ENCODE measurements around the gene RARB.

GRCh38 chr3:25452740-25453139 is 24.7 kb downstream of the RARB start:
- TF ChIP-seq, protein P1, sequence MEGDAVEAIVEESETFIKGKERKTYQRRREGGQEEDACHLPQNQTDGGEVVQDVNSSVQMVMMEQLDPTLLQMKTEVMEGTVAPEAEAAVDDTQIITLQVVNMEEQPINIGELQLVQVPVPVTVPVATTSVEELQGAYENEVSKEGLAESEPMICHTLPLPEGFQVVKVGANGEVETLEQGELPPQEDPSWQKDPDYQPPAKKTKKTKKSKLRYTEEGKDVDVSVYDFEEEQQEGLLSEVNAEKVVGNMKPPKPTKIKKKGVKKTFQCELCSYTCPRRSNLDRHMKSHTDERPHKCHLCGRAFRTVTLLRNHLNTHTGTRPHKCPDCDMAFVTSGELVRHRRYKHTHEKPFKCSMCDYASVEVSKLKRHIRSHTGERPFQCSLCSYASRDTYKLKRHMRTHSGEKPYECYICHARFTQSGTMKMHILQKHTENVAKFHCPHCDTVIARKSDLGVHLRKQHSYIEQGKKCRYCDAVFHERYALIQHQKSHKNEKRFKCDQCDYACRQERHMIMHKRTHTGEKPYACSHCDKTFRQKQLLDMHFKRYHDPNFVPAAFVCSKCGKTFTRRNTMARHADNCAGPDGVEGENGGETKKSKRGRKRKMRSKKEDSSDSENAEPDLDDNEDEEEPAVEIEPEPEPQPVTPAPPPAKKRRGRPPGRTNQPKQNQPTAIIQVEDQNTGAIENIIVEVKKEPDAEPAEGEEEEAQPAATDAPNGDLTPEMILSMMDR (IDR thresholded peaks at IDR 0.05), result no peak
- TF ChIP-seq EP300 (IDR thresholded peaks at IDR 0.05) (no peak), POLR2AphosphoS5 (IDR thresholded peaks at IDR 0.05) (no peak), POLR2A (IDR thresholded peaks at IDR 0.05) (no peak)
